ENCODE results near the gene CDC6.

Gene CDC6

DNA sequence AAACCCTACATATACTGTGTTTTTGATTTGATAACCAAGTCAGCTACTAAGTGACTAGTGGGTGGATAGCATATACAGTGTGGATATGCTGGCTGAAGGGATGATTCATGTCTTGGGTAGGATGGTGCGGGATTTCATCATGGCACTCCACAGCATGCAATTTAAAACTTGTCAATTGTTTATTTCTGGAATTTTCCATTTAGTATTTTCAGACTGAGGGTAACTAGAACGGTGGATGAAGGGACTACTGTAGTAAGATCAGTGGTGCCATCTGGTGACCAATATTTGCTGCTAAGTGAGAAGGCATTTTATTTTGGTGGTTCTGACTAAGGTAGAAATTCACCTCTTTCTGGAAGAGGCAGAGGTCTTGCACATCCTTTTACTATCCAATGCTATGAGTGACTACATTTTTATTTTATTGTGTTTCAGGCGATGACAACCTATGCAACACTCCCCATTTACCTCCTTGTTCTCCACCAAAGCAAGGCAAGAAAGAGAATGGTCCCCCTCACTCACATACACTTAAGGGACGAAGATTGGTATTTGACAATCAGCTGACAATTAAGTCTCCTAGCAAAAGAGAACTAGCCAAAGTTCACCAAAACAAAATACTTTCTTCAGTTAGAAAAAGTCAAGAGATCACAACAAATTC is 3.1 kb downstream of the CDC6 start:
- no peak for TF ChIP-seq NFIC (IDR thresholded peaks at IDR 0.05)
- TF ChIP-seq RAD21 (IDR thresholded peaks at IDR 0.05; ENCODE audit: low read depth), result peak; percentile 60

DNA sequence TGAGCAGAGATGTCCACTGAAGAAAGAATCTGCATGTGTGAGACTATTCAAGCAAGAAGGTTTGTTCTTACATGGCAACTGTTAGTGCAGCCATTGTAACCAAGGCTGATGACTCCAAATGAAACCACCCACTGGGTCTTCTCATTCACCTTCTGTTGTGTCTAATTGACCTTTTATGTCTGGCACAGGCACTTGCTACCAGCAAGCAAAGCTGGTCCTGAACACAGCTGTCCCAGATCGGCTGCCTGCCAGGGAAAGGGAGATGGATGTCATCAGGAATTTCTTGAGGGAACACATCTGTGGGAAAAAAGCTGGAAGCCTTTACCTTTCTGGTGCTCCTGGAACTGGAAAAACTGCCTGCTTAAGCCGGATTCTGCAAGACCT is 3.6 kb downstream of the CDC6 start:
- TF ChIP-seq, protein P1, sequence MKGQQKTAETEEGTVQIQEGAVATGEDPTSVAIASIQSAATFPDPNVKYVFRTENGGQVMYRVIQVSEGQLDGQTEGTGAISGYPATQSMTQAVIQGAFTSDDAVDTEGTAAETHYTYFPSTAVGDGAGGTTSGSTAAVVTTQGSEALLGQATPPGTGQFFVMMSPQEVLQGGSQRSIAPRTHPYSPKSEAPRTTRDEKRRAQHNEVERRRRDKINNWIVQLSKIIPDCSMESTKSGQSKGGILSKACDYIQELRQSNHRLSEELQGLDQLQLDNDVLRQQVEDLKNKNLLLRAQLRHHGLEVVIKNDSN (IDR thresholded peaks at IDR 0.05), result no peak
- no peak for TF ChIP-seq MAX (IDR thresholded peaks at IDR 0.05)

- TF ChIP-seq TAF1 (IDR thresholded peaks at IDR 0.05; ENCODE audit: low read depth) (no peak), TEAD4 (IDR thresholded peaks at IDR 0.05) (no peak), CREB1 (IDR thresholded peaks at IDR 0.05; ENCODE audit: low read depth) (no peak), TCF12 (IDR thresholded peaks at IDR 0.05; ENCODE audit: low read depth) (no peak), REST (IDR thresholded peaks at IDR 0.05; ENCODE audit: low read depth) (no peak), NFIC (IDR thresholded peaks at IDR 0.05) (no peak), FOXM1 (IDR thresholded peaks at IDR 0.05; ENCODE audit: borderline replicate concordance, low read depth) (no peak), EGR1 (IDR thresholded peaks at IDR 0.05) (no peak), RAD21 (IDR thresholded peaks at IDR 0.05; ENCODE audit: low read depth) (no peak), ZBTB7A (IDR thresholded peaks at IDR 0.05; ENCODE audit: low read depth) (no peak)
- TF ChIP-seq, protein P1 (IDR thresholded peaks at IDR 0.05), result no peak
These were observed 5.7 kb downstream of the CDC6 start for GRCh38 chr17:40293363-40293762.

GRCh38 chr17:40295488-40296436 is 8.1 kb downstream of the CDC6 start:
- TF ChIP-seq TCF12 (IDR thresholded peaks at IDR 0.05; ENCODE audit: low read depth) (no peak), YY1 (IDR thresholded peaks at IDR 0.05; ENCODE audit: low read depth) (no peak), EP300 (IDR thresholded peaks at IDR 0.05; ENCODE audit: borderline replicate concordance) (no peak), NFIC (IDR thresholded peaks at IDR 0.05) (no peak), FOXM1 (IDR thresholded peaks at IDR 0.05; ENCODE audit: borderline replicate concordance, low read depth) (no peak), CREB1 (IDR thresholded peaks at IDR 0.05; ENCODE audit: low read depth) (no peak), REST (IDR thresholded peaks at IDR 0.05; ENCODE audit: low read depth) (no peak), EGR1 (IDR thresholded peaks at IDR 0.05) (no peak), MAX (IDR thresholded peaks at IDR 0.05) (no peak), CEBPB (IDR thresholded peaks at IDR 0.05) (no peak), TEAD4 (IDR thresholded peaks at IDR 0.05) (no peak)
- TF ChIP-seq, protein P1 (IDR thresholded peaks at IDR 0.05), result no peak

DNA sequence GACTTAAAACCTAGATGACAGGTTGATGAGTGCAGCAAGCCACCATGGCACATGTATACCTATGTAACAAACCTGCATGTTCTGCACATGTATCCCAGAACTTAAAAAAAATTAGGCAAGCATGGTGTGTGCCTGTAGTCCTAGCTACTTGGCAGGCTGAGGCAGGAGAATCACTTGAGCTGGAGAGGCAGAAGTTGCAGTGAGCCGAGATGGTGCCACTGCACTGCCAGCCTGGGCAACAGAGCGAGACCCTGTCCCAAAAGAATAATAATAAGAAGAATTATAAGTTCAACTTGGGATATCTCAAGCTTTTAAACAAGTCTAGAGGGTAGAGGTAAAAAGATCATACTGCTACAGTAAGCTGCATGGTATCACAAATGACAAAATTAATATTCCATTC is 9.8 kb downstream of the CDC6 start:
- no peak for TF ChIP-seq CREB1 (IDR thresholded peaks at IDR 0.05; ENCODE audit: low read depth)
- no peak for TF ChIP-seq ZBTB7A (IDR thresholded peaks at IDR 0.05; ENCODE audit: low read depth)
- no peak for TF ChIP-seq EP300 (IDR thresholded peaks at IDR 0.05; ENCODE audit: borderline replicate concordance)
- no peak for TF ChIP-seq NFIC (IDR thresholded peaks at IDR 0.05)
- TF ChIP-seq TAF1 (IDR thresholded peaks at IDR 0.05; ENCODE audit: low read depth), result no peak
- no peak for TF ChIP-seq TEAD4 (IDR thresholded peaks at IDR 0.05)
- TF ChIP-seq TCF12 (IDR thresholded peaks at IDR 0.05; ENCODE audit: low read depth), result no peak
- TF ChIP-seq, protein P1 (IDR thresholded peaks at IDR 0.05), result no peak
- TF ChIP-seq CEBPB (IDR thresholded peaks at IDR 0.05), result no peak
- no peak for TF ChIP-seq FOXM1 (IDR thresholded peaks at IDR 0.05; ENCODE audit: borderline replicate concordance, low read depth)
- TF ChIP-seq RAD21 (IDR thresholded peaks at IDR 0.05; ENCODE audit: low read depth), result no peak
- TF ChIP-seq YY1 (IDR thresholded peaks at IDR 0.05; ENCODE audit: low read depth), result no peak
- TF ChIP-seq MAX (IDR thresholded peaks at IDR 0.05), result no peak
- TF ChIP-seq REST (IDR thresholded peaks at IDR 0.05; ENCODE audit: low read depth), result no peak
- no peak for TF ChIP-seq EGR1 (IDR thresholded peaks at IDR 0.05)
